OCI-LY1 (cell line): ENCODE measurements around the gene KCNIP4.

Experiments used
- H2AFZ ChIP-seq: fragments of 200-600 bp; sonication (generic), shearing (Covaris generic); 2 replicates; pipeline ENCODE4 v1.6.0; 2014; ENCODE audit warnings: antibody characterized with exemption, mild to moderate bottlenecking, low read length
- H3F3A ChIP-seq: fragments of 200-600 bp; sonication (generic), shearing (Covaris generic); 2 replicates; pipeline ENCODE4 v1.6.0; 2014; ENCODE audit warnings: mild to moderate bottlenecking, antibody characterized with exemption, low read length, moderate library complexity; ENCODE audit not compliant: insufficient read depth
- H3K27ac ChIP-seq: fragments of 200-600 bp; sonication (generic); 2 replicates; pipeline ENCODE4 v1.5.1; 2014; ENCODE audit warnings: low read length, mixed run types, mild to moderate bottlenecking, low read depth; ENCODE audit not compliant: poor library complexity, severe bottlenecking
- H3K27me3 ChIP-seq: fragments of 200-600 bp; sonication (generic); 2 replicates; pipeline ENCODE4 v1.6.0; 2014; ENCODE audit warnings: antibody characterized with exemption, mild to moderate bottlenecking, low read length, moderate library complexity; ENCODE audit not compliant: insufficient read depth
- H3K36me3 ChIP-seq: fragments of 200-600 bp; sonication (generic); 2 replicates; pipeline ENCODE4 v1.6.1; 2014; ENCODE audit warnings: mild to moderate bottlenecking, antibody characterized with exemption, low read length, moderate library complexity, mixed read lengths; ENCODE audit not compliant: insufficient read depth
- H3K4me1 ChIP-seq: fragments of 200-600 bp; sonication (generic); 2 replicates; pipeline ENCODE4 v1.5.1; 2014; ENCODE audit warnings: mild to moderate bottlenecking, low read length, moderate library complexity; ENCODE audit not compliant: insufficient read depth, severe bottlenecking
- H3K4me2 ChIP-seq: fragments of 200-600 bp; sonication (generic), shearing (Covaris generic); 2 replicates; pipeline ENCODE4 v1.6.1; 2014; ENCODE audit warnings: low read length
- H3K4me3 ChIP-seq: fragments of 200-600 bp; sonication (generic); 2 replicates; pipeline ENCODE4 v1.5.1; 2014; ENCODE audit warnings: low read length, low read depth, mild to moderate bottlenecking, mixed read lengths; ENCODE audit not compliant: poor library complexity, severe bottlenecking
- H3K79me2 ChIP-seq: fragments of 200-600 bp; shearing (Covaris generic); 2 replicates; pipeline ENCODE4 v1.6.1; 2016; ENCODE audit warnings: mixed run types, low read length, mixed read lengths; ENCODE audit not compliant: insufficient read depth
- H3K9ac ChIP-seq: fragments of 200-600 bp; sonication (generic), shearing (Covaris generic); 2 replicates; pipeline ENCODE4 v1.6.1; 2014; ENCODE audit warnings: mild to moderate bottlenecking, low read length, mixed read lengths
- H3K9me2 ChIP-seq: fragments of 200-600 bp; sonication (generic), shearing (Covaris generic); 2 replicates; pipeline ENCODE4 v1.6.1; 2014; ENCODE audit warnings: low read depth, mild to moderate bottlenecking, low read length, mixed read lengths
- H3K9me3 ChIP-seq: fragments of 200-600 bp; shearing (Covaris generic); 2 replicates; pipeline ENCODE4 v1.6.1; 2014; ENCODE audit warnings: low read length, mixed read lengths
- H4K20me1 ChIP-seq: fragments of 200-600 bp; sonication (generic), shearing (Covaris generic); 2 replicates; pipeline ENCODE4 v1.6.0; 2016; ENCODE audit warnings: mild to moderate bottlenecking, low read length; ENCODE audit not compliant: insufficient read depth
- EZH2 ChIP-seq: fragments of 200-600 bp; sonication (generic), shearing (Covaris generic); IDR thresholded peaks from 2 replicates; pipeline ENCODE4 v1.8.0; 2017; ENCODE audit warnings: borderline replicate concordance, mixed run types, mild to moderate bottlenecking, antibody characterized with exemption, low read length, moderate library complexity, mixed read lengths
- TF ChIP-seq, protein P1 (sequence below): fragments of 200-600 bp; sonication (generic), shearing (Covaris generic); IDR thresholded peaks from 2 replicates; pipeline ENCODE4 v1.5.1; 2017; ENCODE audit warnings: mild to moderate bottlenecking, antibody characterized with exemption, low read length, moderate library complexity, mixed read lengths

Gene KCNIP4

DNA sequence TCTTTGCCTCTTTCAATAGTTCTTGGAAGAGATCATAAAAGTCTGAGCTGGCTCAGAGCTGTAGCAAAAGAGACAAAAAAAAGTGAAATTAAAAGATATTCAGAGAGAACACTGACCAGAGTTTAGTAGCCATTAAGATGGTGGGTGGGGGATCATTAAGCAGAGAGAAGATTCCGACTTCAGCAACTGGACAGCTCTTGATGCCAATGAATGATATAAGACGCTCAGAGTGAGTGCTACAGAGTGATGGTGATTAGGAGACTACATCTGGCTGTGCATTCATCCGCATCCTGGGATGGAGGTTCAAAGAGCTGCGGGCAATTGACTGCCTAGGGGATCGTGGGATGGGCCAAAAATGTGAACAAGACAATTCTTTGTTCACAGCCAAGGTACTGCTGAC is 1069.8 kb downstream of the KCNIP4 start:
- no peaks in the 10 kb centered on the region for H3K36me3 ChIP-seq

DNA sequence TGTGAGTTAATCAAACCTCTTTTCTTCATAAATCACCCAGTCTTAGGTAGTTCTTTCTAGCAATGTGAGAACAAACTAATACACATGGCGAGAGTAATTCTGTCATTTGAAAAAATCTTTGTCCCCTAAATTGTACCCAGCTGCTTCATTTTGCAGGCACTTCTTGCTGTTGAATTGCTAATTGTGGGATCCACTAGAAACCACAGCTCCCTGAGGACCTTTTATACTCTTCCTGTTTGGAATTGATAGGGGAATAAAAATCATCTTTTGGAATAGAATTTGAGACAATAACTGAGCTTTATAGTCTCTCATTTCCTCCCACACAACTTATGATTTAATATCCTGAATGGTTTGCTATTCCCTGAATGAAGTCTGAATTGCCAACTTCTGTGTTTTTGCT is 1078.1 kb downstream of the KCNIP4 start:
- no peak overlapping the region for H3K9ac ChIP-seq
- H3K36me3 ChIP-seq, result no peaks in the 10 kb centered on the region
- no peaks in the 10 kb centered on the region for H4K20me1 ChIP-seq
- TF ChIP-seq EZH2, result no peak
- TF ChIP-seq, protein P1, sequence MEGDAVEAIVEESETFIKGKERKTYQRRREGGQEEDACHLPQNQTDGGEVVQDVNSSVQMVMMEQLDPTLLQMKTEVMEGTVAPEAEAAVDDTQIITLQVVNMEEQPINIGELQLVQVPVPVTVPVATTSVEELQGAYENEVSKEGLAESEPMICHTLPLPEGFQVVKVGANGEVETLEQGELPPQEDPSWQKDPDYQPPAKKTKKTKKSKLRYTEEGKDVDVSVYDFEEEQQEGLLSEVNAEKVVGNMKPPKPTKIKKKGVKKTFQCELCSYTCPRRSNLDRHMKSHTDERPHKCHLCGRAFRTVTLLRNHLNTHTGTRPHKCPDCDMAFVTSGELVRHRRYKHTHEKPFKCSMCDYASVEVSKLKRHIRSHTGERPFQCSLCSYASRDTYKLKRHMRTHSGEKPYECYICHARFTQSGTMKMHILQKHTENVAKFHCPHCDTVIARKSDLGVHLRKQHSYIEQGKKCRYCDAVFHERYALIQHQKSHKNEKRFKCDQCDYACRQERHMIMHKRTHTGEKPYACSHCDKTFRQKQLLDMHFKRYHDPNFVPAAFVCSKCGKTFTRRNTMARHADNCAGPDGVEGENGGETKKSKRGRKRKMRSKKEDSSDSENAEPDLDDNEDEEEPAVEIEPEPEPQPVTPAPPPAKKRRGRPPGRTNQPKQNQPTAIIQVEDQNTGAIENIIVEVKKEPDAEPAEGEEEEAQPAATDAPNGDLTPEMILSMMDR, result no peak
- no peaks in the 10 kb centered on the region for H3K4me1 ChIP-seq
- no peaks in the 10 kb centered on the region for H3K9me2 ChIP-seq
- no peaks in the 10 kb centered on the region for H3K79me2 ChIP-seq
- H3F3A ChIP-seq, result no peaks in the 10 kb centered on the region
- no peak overlapping the region for H3K4me2 ChIP-seq
- H3K27ac ChIP-seq, result no peak overlapping the region
- no peak overlapping the region for H3K4me3 ChIP-seq
- no peaks in the 10 kb centered on the region for H3K9me3 ChIP-seq
- H3K27me3 ChIP-seq, result no peaks in the 10 kb centered on the region
- no peak overlapping the region for H2AFZ ChIP-seq

More for the DNA sequence above, 1069.8 kb downstream of the KCNIP4 start:
- Histone ChIP-seq H3K9me3 (no peaks in the 10 kb centered on the region), H3K9me2 (no peaks in the 10 kb centered on the region), H2AFZ (no peak overlapping the region), H3F3A (no peaks in the 10 kb centered on the region), H3K4me3 (no peak overlapping the region), H3K9ac (no peak overlapping the region), H3K27me3 (no peaks in the 10 kb centered on the region), H3K27ac (no peak overlapping the region), H3K4me2 (no peak overlapping the region), H3K79me2 (no peaks in the 10 kb centered on the region), H4K20me1 (no peaks in the 10 kb centered on the region), H3K4me1 (no peaks in the 10 kb centered on the region)
- TF ChIP-seq, protein P1, result no peak
- TF ChIP-seq EZH2, result no peak

DNA sequence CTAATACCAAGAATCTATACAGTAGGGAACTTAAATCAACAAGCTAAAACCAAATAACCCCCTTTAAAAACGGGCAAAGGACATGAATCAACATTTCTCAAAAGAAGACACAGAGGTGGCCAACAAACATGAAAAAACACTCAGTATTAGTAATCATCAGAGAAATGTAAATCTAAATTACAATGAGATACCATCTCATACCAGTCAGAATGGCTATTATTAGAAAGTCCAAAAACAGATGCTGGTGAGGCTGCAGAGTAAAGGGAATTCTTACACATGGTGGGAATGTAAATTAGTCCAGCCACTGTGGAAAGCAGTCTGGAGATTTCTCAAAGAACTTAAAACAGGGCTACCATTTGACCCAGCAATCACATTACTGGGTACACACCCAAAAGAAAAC is 1080.5 kb downstream of the KCNIP4 start:
- TF ChIP-seq, protein P1, result no peak
- TF ChIP-seq EZH2, result no peak
- Histone ChIP-seq H3K9me2 (no peaks in the 10 kb centered on the region), H3K9ac (no peak overlapping the region), H3F3A (no peaks in the 10 kb centered on the region), H3K36me3 (no peaks in the 10 kb centered on the region), H3K79me2 (no peaks in the 10 kb centered on the region), H3K4me1 (no peaks in the 10 kb centered on the region), H3K27ac (no peak overlapping the region), H3K4me3 (no peak overlapping the region), H2AFZ (no peak overlapping the region), H3K27me3 (no peaks in the 10 kb centered on the region), H3K4me2 (no peak overlapping the region), H3K9me3 (no peaks in the 10 kb centered on the region), H4K20me1 (no peaks in the 10 kb centered on the region)
